ENCODE results near the gene NTNG1. TPM values are rescaled to one million over a fixed set of nuclear protein-coding genes. Genes with fewer than 3 reads are reported as not detected.

The NTNG1 gene
- total and polyA plus RNA-seq, 11 donors = 4.6 TPM; not detected in 10

DNA sequence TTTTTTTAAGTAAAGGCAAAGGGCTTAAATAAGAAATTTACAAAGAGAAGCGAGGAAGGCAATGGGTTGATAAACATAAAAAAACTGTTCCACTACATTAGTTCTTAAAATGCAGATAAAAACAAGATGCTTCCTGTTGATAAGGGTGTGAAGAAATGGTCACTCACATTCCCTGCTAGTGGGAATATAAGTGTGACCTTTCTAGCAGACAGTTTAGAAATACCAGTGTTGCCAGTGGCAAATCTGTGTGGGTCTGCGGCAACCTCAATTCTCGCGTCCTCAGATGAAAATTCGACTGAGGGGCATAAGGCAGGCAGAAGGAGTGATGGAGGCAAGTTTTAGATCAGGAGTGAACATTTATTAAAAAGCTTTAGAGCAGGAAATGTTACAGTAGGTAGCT lies 151.1 kb downstream of the NTNG1 start:
- DNase-seq = no peak
- ATAC-seq = no peak
- intact Hi-C loops (cut with DNase I) = no loop called here
- no peaks in the 10 kb centered on the region for H3K9me3 ChIP-seq
- TF ChIP-seq, protein P1, sequence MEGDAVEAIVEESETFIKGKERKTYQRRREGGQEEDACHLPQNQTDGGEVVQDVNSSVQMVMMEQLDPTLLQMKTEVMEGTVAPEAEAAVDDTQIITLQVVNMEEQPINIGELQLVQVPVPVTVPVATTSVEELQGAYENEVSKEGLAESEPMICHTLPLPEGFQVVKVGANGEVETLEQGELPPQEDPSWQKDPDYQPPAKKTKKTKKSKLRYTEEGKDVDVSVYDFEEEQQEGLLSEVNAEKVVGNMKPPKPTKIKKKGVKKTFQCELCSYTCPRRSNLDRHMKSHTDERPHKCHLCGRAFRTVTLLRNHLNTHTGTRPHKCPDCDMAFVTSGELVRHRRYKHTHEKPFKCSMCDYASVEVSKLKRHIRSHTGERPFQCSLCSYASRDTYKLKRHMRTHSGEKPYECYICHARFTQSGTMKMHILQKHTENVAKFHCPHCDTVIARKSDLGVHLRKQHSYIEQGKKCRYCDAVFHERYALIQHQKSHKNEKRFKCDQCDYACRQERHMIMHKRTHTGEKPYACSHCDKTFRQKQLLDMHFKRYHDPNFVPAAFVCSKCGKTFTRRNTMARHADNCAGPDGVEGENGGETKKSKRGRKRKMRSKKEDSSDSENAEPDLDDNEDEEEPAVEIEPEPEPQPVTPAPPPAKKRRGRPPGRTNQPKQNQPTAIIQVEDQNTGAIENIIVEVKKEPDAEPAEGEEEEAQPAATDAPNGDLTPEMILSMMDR (IDR thresholded peaks at IDR 0.05) = no peak
- TF ChIP-seq POLR2A (IDR thresholded peaks at IDR 0.05) = no peak
- 57 to 81% (median 71%) methylated on average over 5 of the region's 5 CpGs for WGBS, 4 donors
- H3K4me3 ChIP-seq = no peak overlapping the region
- H3K36me3 ChIP-seq = no peaks in the 10 kb centered on the region
- no peak overlapping the region for H3K27ac ChIP-seq
- H3K27me3 ChIP-seq = no peaks in the 10 kb centered on the region
- H3K4me1 ChIP-seq = no peaks in the 10 kb centered on the region

DNA sequence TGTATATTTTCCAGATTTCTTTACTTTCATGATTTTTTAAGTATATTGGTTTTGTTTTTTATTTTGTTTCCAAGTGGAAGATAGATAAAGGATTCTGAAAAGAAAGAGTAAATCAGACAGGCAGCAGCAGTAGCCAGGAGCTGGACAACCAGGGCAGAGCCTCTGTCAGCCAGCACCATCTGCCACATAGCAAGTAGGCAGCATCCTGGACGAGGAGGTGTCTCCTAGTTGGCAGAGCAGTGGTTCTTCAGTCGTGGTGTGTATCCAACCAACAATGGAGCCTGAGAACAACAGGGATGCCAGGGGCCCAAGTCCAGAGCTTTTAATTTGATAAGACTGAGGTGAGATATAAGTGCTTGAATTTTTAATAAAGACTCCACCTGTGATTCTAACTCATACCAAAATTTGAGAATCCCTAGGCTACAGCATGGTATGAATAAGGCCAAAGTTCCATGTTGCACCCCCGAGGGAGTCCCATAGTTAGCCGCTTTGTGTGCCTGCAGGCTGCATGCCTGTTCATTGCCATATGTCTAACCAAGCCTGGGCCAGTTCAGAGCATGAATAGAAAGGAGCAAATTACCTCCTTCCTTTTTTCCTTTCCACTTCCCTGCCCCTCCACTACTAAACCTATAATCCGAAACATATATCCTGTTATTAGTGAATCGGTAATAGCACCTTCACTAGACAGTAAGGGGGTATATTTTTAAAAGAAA lies 153.2 kb downstream of the NTNG1 start:
- no peak overlapping the region for H3K4me3 ChIP-seq
- 74 to 83% (median 80%) methylated on average over 6 of the region's 6 CpGs for WGBS, 4 donors
- intact Hi-C loops (cut with DNase I) = no loop called here
- no peak overlapping the region for H3K27ac ChIP-seq
- H3K4me1 ChIP-seq = no peaks in the 10 kb centered on the region
- TF ChIP-seq, protein P1 (IDR thresholded peaks at IDR 0.05) = no peak
- no peak for TF ChIP-seq POLR2A (IDR thresholded peaks at IDR 0.05)
- no peaks in the 10 kb centered on the region for H3K9me3 ChIP-seq
- no peak for ATAC-seq
- no peaks in the 10 kb centered on the region for H3K36me3 ChIP-seq
- H3K27me3 ChIP-seq = peaks cover 0 to 4% (median 0%) of the 10 kb centered on the region in 9 donors
- DNase-seq = no peak

DNA sequence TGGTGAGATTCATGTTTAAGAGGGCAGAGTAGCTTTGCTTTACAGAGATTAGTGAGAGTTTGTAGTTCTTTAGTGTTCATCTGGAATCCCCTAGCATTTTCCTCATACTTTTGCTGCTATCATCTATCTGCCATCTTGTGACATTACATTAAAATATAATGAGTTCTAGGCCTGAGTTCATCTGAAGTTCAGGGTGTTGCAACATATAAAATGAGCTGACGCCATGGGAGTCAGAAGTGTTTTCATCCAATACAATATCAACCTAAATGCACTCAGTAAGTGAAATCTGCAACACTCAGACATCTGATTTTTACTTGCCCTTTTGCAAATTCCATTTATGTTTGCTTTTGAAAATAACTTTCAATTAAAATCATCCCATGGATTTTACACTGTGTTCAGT lies 153.8 kb downstream of the NTNG1 start:
- intact Hi-C loops (cut with DNase I) = no loop called here

GRCh38 chr1:107297681-107298080 lies 156.8 kb downstream of the NTNG1 start:
- H3K9me3 ChIP-seq = no peaks in the 10 kb centered on the region
- no peak overlapping the region for H3K4me3 ChIP-seq
- TF ChIP-seq, protein P1 (IDR thresholded peaks at IDR 0.05) = no peak
- no peak for TF ChIP-seq POLR2A (IDR thresholded peaks at IDR 0.05)
- WGBS, 4 donors = 40 to 52% (median 46%) methylated on average over 1 of the region's 1 CpG
- H3K27ac ChIP-seq = no peak overlapping the region
- intact Hi-C loops (cut with DNase I) = no loop called here
- no peak for DNase-seq
- H3K36me3 ChIP-seq = no peaks in the 10 kb centered on the region
- peaks cover 0 to 4% (median 0%) of the 10 kb centered on the region in 9 donors for H3K27me3 ChIP-seq
- no peaks in the 10 kb centered on the region for H3K4me1 ChIP-seq
- ATAC-seq = no peak

More for the DNA sequence above, 153.8 kb downstream of the NTNG1 start:
- ATAC-seq (no peak), DNase-seq (no peak)
- WGBS, 4 donors = 79 to 90% (median 80%) methylated on average over 1 of the region's 1 CpG
- TF ChIP-seq POLR2A (IDR thresholded peaks at IDR 0.05) = no peak
- TF ChIP-seq, protein P1 (IDR thresholded peaks at IDR 0.05) = no peak
- no peaks in the 10 kb centered on the region for H3K36me3 ChIP-seq
- H3K27ac ChIP-seq = no peak overlapping the region
- H3K4me1 ChIP-seq = no peaks in the 10 kb centered on the region
- H3K9me3 ChIP-seq = no peaks in the 10 kb centered on the region
- no peak overlapping the region for H3K4me3 ChIP-seq
- peaks cover 0 to 4% (median 0%) of the 10 kb centered on the region in 9 donors for H3K27me3 ChIP-seq
